H4 (cell line): ENCODE results near the gene GPT2. TPM values are rescaled to one million over a fixed set of nuclear protein-coding genes. Genes with fewer than 3 reads are reported as not detected.
"Not testable (repeated sequence)": the region's sequence is repeated elsewhere in the genome, so short reads cannot be mapped to it uniquely, and the experiment has no call there.

ENCODE experiments used
- DNase-seq: peaks from one replicate; pipeline ENCODE4 v3.0.0-alpha.2; 2015; ENCODE audit warnings: low spot score
- total RNA-seq: library from RNA; depleted of rRNA; stranded (reverse); fragments of >200 nt; shearing (Covaris generic); gene quantifications from 2 replicates; pipeline ENCODE4 v1.2.3, GENCODE V29; 2014

The GPT2 gene
- total RNA-seq, 1 experiment from 2014 or later, result 24.1 TPM

GRCh38 chr16:46920402-46921068 lies 36.4 kb downstream of the GPT2 start:
- no peak for DNase-seq

- no peak for DNase-seq
Observed at GRCh38 chr16:46922239-46922638, 38.1 kb downstream of the GPT2 start.

GRCh38 chr16:46923513-46924295 lies 39.5 kb downstream of the GPT2 start:
- DNase-seq, result no peak

- no peak for DNase-seq
Observed at GRCh38 chr16:46924402-46924801, 40.2 kb downstream of the GPT2 start.

- DNase-seq, result no peak
Observed at GRCh38 chr16:46926470-46927225, 42.5 kb downstream of the GPT2 start.

- DNase-seq, result no peak
Observed at GRCh38 chr16:46927273-46927672, 43.1 kb downstream of the GPT2 start.

- no peak for DNase-seq
Observed at GRCh38 chr16:46928811-46929210, 44.6 kb downstream of the GPT2 start.

- DNase-seq, result peak; percentile 40
Observed at GRCh38 chr16:46929378-46930332, 45.5 kb downstream of the GPT2 start.

- no peak for DNase-seq
Observed at GRCh38 chr16:46930861-46931260, 46.7 kb downstream of the GPT2 start.

GRCh38 chr16:46932802-46933201 lies 48.6 kb downstream of the GPT2 start:
- DNase-seq, result no peak

- no peak for DNase-seq
Observed at GRCh38 chr16:46937536-46937935, 53.4 kb downstream of the GPT2 start.

- not testable (repeated sequence) for DNase-seq
Observed at GRCh38 chr16:46944713-46945112, 60.6 kb downstream of the GPT2 start.

- DNase-seq, result no peak
Observed at GRCh38 chr16:46947900-46948547, 63.9 kb downstream of the GPT2 start.

GRCh38 chr16:46948548-46949166 lies 64.5 kb downstream of the GPT2 start:
- DNase-seq, result no peak

GRCh38 chr16:46949241-46949892 lies 65.2 kb downstream of the GPT2 start:
- no peak for DNase-seq

- no peak for DNase-seq
Observed at GRCh38 chr16:46950009-46950408, 65.8 kb downstream of the GPT2 start.

GRCh38 chr16:46954562-46954961 lies 70.4 kb downstream of the GPT2 start:
- DNase-seq, result no peak

- no peak for DNase-seq
Observed at GRCh38 chr16:46961373-46962353, 77.5 kb downstream of the GPT2 start.

GRCh38 chr16:46962629-46963028 lies 78.5 kb downstream of the GPT2 start:
- DNase-seq, result no peak
